Jurkat, Clone E6-1 (cell line): Measurements from ENCODE around the gene IGFLR1.

Experiments used
- DNase-seq: peaks from one replicate; pipeline ENCODE4 v3.0.0-alpha.2; 2011; ENCODE audit warnings: low read depth, low spot score
- H3K4me3 ChIP-seq: 2 replicates; pipeline ENCODE4 v1.5.1; 2011; ENCODE audit warnings: mild to moderate bottlenecking, low read length, control low read depth, moderate library complexity

The IGFLR1 gene

GRCh38 chr19:35716801-35717664, 25.2 kb downstream of the IGFLR1 start:
- peak overlapping the region; percentile 81 for H3K4me3 ChIP-seq
- DNase-seq, result peak; percentile 95

GRCh38 chr19:35715981-35716800, 26.1 kb downstream of the IGFLR1 start:
- no peak for DNase-seq
- H3K4me3 ChIP-seq, result peak overlapping the region; percentile 81

- no peak overlapping the region for H3K4me3 ChIP-seq
- no peak for DNase-seq
These were observed 26.9 kb downstream of the IGFLR1 start for GRCh38 chr19:35715355-35715809.

- DNase-seq, result no peak
- no peak overlapping the region for H3K4me3 ChIP-seq
These were observed 27.5 kb downstream of the IGFLR1 start for GRCh38 chr19:35714601-35715354.

- DNase-seq, result no peak
- no peak overlapping the region for H3K4me3 ChIP-seq
These were observed 28.3 kb downstream of the IGFLR1 start for GRCh38 chr19:35713904-35714495.

GRCh38 chr19:35713506-35713850, 28.8 kb downstream of the IGFLR1 start:
- H3K4me3 ChIP-seq, result no peak overlapping the region
- DNase-seq, result no peak

GRCh38 chr19:35712567-35713505, 29.4 kb downstream of the IGFLR1 start:
- DNase-seq, result no peak
- no peak overlapping the region for H3K4me3 ChIP-seq

GRCh38 chr19:35710784-35711723, 31.2 kb downstream of the IGFLR1 start:
- DNase-seq, result no peak
- H3K4me3 ChIP-seq, result no peak overlapping the region

- no peak for DNase-seq
- no peak overlapping the region for H3K4me3 ChIP-seq
These were observed 33.9 kb downstream of the IGFLR1 start for GRCh38 chr19:35708391-35708790.

GRCh38 chr19:35704218-35704617, 38.0 kb downstream of the IGFLR1 start, which contains the start of gene ZBTB32:
Gene ZBTB32 (plus strand): TSS chr19:35704558. CDS start chr19:35714627, 10,069 bp downstream.
- DNase-seq, result no peak
- no peak within 1 kb of the TSS for H3K4me3 ChIP-seq

- H3K4me3 ChIP-seq, result no peak overlapping the region
- DNase-seq, result no peak
These were observed 38.9 kb downstream of the IGFLR1 start for GRCh38 chr19:35703343-35703742.

GRCh38 chr19:35702223-35703012, 39.8 kb downstream of the IGFLR1 start:
- H3K4me3 ChIP-seq, result peak overlapping the region; percentile 75
- DNase-seq, result peak; percentile 99

GRCh38 chr19:35696835-35697234, 45.4 kb downstream of the IGFLR1 start:
- DNase-seq, result no peak
- no peak overlapping the region for H3K4me3 ChIP-seq

- no peak overlapping the region for H3K4me3 ChIP-seq
These were observed 46.3 kb downstream of the IGFLR1 start for GRCh38 chr19:35695895-35696422.

GRCh38 chr19:35693835-35694599, 48.2 kb downstream of the IGFLR1 start:
- H3K4me3 ChIP-seq, result no peak overlapping the region
- DNase-seq, result peak; percentile 80

More at GRCh38 chr19:35695895-35696422, 46.3 kb downstream of the IGFLR1 start:
- DNase-seq, result no peak
